ENCODE measurements around the gene TBX1. TPM values are rescaled to one million over a fixed set of nuclear protein-coding genes. Genes with fewer than 3 reads are reported as not detected.
A peak's percentile ranks its signal among the peaks of the same experiment; 100 is the strongest.

The TBX1 gene
- total RNA-seq, 1 donor from 2014 or later, result 13.5 TPM

DNA sequence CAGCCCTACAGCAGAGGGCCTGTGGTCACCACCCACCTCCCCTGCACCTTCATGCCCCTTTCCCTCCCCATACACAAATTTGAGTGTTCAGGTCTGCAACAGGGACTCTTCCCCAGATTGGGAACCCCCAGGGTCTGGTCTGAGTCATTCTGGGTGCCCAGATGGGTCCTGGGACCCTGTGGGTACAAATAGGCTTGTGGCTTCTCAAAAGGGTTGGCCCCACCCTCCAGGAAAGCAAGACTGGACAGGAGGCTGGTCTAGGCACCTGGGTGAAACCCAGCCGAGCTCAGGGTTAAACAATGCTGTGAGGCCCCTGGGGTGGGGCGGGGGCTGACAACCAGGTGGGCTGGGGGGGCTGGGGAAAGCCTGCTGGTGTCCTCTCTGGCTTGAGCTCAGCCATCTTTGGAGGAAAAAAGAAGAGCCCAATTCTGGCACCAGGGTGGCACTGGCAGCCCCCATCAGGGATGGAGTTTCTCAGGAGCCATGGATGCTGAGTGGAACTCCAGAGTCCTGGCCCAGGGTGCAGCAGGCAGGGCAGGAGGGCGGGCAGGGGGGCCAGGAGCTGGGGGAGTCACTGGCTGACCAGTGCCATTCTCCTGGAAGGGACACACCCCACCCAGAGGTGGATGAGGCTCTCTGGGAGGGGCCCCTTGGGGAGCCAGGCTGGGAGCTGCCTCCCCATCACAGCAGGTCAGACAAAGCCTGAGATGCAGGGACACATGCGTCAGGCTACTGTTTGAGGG is 45.2 kb upstream of the TBX1 start:
- TF ChIP-seq, protein P1, sequence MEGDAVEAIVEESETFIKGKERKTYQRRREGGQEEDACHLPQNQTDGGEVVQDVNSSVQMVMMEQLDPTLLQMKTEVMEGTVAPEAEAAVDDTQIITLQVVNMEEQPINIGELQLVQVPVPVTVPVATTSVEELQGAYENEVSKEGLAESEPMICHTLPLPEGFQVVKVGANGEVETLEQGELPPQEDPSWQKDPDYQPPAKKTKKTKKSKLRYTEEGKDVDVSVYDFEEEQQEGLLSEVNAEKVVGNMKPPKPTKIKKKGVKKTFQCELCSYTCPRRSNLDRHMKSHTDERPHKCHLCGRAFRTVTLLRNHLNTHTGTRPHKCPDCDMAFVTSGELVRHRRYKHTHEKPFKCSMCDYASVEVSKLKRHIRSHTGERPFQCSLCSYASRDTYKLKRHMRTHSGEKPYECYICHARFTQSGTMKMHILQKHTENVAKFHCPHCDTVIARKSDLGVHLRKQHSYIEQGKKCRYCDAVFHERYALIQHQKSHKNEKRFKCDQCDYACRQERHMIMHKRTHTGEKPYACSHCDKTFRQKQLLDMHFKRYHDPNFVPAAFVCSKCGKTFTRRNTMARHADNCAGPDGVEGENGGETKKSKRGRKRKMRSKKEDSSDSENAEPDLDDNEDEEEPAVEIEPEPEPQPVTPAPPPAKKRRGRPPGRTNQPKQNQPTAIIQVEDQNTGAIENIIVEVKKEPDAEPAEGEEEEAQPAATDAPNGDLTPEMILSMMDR (IDR thresholded peaks at IDR 0.05), result no peak
- no peak for DNase-seq
- intact Hi-C loops (cut with DNase I), result no loop called here
- peak overlapping the region; percentile 56 for H3K4me3 ChIP-seq
- no peak for ATAC-seq
- H3K36me3 ChIP-seq, result no peaks in the 10 kb centered on the region
- H3K27ac ChIP-seq, result no peak overlapping the region
- peaks cover 62% of the 10 kb centered on the region for H3K27me3 ChIP-seq (ENCODE audit: low read depth)
- H3K4me1 ChIP-seq, result peaks cover 21% of the 10 kb centered on the region
- H3K9me3 ChIP-seq, result no peaks in the 10 kb centered on the region

DNA sequence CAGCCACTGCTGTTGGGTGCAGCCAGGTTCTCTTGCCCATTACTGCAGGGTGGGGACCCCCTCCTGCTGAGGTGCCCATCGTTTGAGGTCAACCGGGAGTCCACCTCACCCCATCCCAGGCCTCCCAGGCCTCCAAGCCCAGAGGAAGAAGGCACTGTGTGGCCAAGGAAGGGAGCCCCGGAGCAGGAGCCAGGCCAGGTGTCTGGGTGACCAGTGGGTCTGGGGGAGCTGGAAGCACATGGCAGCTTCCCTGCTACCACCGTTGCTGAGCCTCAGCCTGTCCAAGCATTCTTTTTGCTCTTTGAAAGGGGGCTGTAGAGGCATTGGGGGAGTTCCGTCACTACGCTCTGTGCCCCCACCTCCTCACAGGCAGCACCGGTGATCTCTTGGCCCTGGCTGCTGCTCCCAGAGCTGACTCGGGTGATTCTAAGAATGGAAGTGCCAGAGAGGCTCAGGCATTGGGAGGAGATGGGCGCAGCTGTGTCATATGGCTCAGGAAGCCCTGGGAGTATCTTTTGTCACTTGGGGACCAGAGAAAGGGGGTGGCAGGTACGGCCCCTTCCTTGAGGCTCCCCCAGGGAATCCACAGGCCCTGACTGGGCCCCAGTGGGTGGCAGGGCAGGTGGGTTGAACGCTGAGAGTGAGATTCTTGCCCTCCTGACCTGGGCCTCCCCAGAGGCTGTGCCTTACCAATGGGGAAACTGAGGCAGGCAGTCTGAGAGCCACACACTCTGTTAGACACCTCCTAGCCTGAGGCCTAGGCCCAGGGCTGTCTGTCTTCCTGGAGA is 44.3 kb upstream of the TBX1 start:
- ATAC-seq, result no peak
- Histone ChIP-seq H3K9me3 (no peaks in the 10 kb centered on the region), H3K4me3 (no peak overlapping the region), H3K36me3 (no peaks in the 10 kb centered on the region), H3K27ac (no peak overlapping the region), H3K27me3 (ENCODE audit: low read depth) (peaks cover 66% of the 10 kb centered on the region), H3K4me1 (peaks cover 21% of the 10 kb centered on the region)
- intact Hi-C loops (cut with DNase I), result no loop called here
- DNase-seq, result no peak
- TF ChIP-seq, protein P1 (IDR thresholded peaks at IDR 0.05), result no peak

DNA sequence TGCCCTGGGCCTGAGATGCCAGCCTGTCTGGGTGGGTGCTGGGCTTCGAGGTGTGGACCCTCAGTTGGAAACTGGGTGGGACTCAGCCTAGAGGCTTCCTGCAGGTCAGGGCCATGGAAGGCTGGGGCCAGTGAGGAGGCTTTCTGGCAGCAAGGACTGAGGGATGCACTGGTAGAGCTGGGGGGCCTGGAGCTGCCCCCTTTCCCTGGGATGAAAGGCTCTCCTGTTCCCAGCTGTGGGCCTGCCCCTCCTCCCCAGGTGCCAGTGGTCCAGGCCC is 43.8 kb upstream of the TBX1 start:
- intact Hi-C loops (cut with DNase I), result no loop called here
- ATAC-seq (no peak), DNase-seq (no peak)
- TF ChIP-seq, protein P1 (IDR thresholded peaks at IDR 0.05), result no peak
- H3K27ac ChIP-seq, result no peak overlapping the region
- no peaks in the 10 kb centered on the region for H3K9me3 ChIP-seq
- H3K4me3 ChIP-seq, result no peak overlapping the region
- H3K27me3 ChIP-seq (ENCODE audit: low read depth), result peaks cover 71% of the 10 kb centered on the region
- H3K4me1 ChIP-seq, result peaks cover 21% of the 10 kb centered on the region
- H3K36me3 ChIP-seq, result no peaks in the 10 kb centered on the region

DNA sequence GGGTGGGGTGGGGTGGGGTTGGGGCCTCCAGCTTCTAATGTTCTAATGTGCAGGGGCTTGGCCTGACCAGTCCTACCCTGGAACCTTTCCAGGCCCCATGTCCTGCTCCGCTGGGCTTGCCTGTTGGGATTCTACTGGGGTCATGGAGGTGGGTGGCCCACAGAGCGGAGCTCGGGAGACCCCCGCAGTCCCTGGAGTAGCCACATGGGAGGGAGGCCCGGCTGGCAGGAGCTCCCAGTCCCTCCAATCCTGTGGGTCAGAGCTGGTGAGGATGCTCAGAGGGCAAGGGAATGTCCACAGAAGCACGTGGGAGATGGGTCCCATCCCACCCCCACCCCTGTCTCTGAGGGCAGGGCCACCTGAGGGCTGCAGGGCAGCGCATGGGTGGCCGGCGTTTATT is 43.4 kb upstream of the TBX1 start:
- Histone ChIP-seq H3K4me3 (no peak overlapping the region), H3K27ac (no peak overlapping the region), H3K9me3 (no peaks in the 10 kb centered on the region), H3K4me1 (peaks cover 21% of the 10 kb centered on the region), H3K36me3 (no peaks in the 10 kb centered on the region), H3K27me3 (ENCODE audit: low read depth) (peaks cover 75% of the 10 kb centered on the region)
- intact Hi-C loops (cut with DNase I), result no loop called here
- ATAC-seq (no peak), DNase-seq (no peak)
- TF ChIP-seq, protein P1 (IDR thresholded peaks at IDR 0.05), result no peak

DNA sequence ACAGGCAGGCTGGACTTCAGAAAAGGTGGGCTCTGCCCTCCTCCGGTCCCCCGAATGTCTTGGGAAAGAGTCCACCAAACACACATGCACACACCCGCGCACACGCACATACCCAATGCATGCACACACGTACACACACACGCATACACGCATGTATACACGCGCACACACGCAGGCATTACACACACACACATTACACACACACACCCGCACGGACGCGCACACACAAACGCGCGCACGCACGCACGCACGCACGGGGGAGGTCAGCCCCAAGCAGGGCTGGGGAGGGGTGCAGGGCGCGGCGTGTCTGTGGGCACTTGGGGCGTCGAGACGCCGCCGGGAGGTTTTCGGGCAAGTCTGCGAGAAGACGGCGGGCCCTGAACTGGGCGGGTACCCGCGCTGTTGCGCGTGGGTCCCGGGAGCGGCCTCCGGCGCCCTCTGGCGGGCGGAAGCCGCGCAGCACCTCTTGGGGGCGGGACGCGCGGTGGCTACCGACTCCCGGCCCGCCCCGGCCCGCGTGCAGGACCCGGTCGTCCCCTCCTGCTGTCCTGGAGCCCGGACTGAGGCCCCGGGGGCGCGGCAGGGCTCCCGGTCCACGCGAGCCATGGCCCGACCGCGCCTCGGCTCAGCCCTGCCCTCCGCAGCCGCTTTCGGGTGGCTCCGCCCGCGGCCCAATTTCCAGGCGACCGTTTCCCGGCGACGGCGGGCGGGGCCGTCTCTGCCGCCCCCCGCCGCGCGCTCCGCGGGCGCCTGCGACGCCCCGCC is 42.7 kb upstream of the TBX1 start:
- intact Hi-C loops (cut with DNase I), result no loop called here
- H3K4me1 ChIP-seq, result peaks cover 25% of the 10 kb centered on the region
- peaks cover 82% of the 10 kb centered on the region for H3K27me3 ChIP-seq (ENCODE audit: low read depth)

More for the DNA sequence above, 42.7 kb upstream of the TBX1 start:
- Histone ChIP-seq H3K27ac (peak overlapping the region; percentile 24), H3K9me3 (no peaks in the 10 kb centered on the region), H3K4me3 (peak overlapping the region; percentile 61), H3K36me3 (no peaks in the 10 kb centered on the region)
- ATAC-seq (peak; percentile 90 to 91), DNase-seq (peak; percentile 87)
- TF ChIP-seq, protein P1 (IDR thresholded peaks at IDR 0.05), result peak; percentile 97

All from lower lobe of right lung (tissue), 2 donors.